Upper lobe of left lung (tissue), 6 donors: ENCODE results near the gene KCNMA1. TPM values are rescaled to one million over a fixed set of nuclear protein-coding genes. Genes with fewer than 3 reads are reported as not detected.

Experiments used
- ATAC-seq, 2 donors: fragments of 200-7000 bp; cut with Tn5 transposase; one replicate each; pipeline ENCODE4 v1.9.1; 2022; ENCODE audit warnings: mild to moderate bottlenecking in 2 of 2, moderate library complexity in 2 of 2; ENCODE audit not compliant: low FRiP score in 2 of 2
- DNase-seq, 2 donors: peaks; one replicate each; pipeline ENCODE4 v3.0.0-alpha.2; 2019 to 2020
- H3K27ac ChIP-seq, 4 donors: fragments of 200-600 bp; sonication (generic); one replicate each; pipeline ENCODE4 v1.5.1; 2016 to 2019
- H3K27me3 ChIP-seq, 4 donors: fragments of 200-600 bp; sonication (generic); one replicate each; pipeline ENCODE4 v1.5.1; 2017 to 2019
- H3K36me3 ChIP-seq, 4 donors: fragments of 200-600 bp; sonication (generic); one replicate each; pipeline ENCODE4 v1.5.1; 2016 to 2019
- H3K4me1 ChIP-seq, 4 donors: fragments of 200-600 bp; sonication (generic); one replicate each; pipeline ENCODE4 v1.5.1; 2018 to 2019
- H3K4me3 ChIP-seq, 4 donors: fragments of 200-600 bp; sonication (generic); one replicate each; pipeline ENCODE4 v1.5.1; 2017 to 2019; ENCODE audit warnings: mild to moderate bottlenecking in 2 of 4, moderate library complexity in 1 of 4
- H3K9me3 ChIP-seq, 4 donors: fragments of 200-600 bp; sonication (generic); one replicate each; pipeline ENCODE4 v1.5.1; 2018 to 2019
- EP300 ChIP-seq, 4 donors: sonication (generic); formaldehyde crosslinking; IDR thresholded peaks; one replicate each; pipeline ENCODE4 v1.5.1; 2017; ENCODE audit warnings: antibody characterized with exemption in 4 of 4, control low read depth in 2 of 4
- POLR2A ChIP-seq, 4 donors: fragments of 450-650 bp; IDR thresholded peaks; one replicate each; pipeline ENCODE4 v1.5.1; 2016 to 2017; ENCODE audit warnings: antibody characterized with exemption in 4 of 4, mild to moderate bottlenecking in 2 of 4
- POLR2AphosphoS5 ChIP-seq, 2 donors: sonication (generic); formaldehyde crosslinking; IDR thresholded peaks; one replicate each; pipeline ENCODE4 v1.5.1; 2017; ENCODE audit warnings: antibody characterized with exemption in 2 of 2
- WGBS, 2 donors: methylation state at CpG; one replicate each; pipeline ENCODE4 v1.1.5; 2017 to 2018; 5-methylcytosine and 5-hydroxymethylcytosine counted together
- total RNA-seq, 6 donors: library from RNA; depleted of rRNA in 4 of 6; stranded (reverse); fragments of >200 nt in 4 of 6; gene quantifications; one replicate each; pipeline versions ENCODE4 v1.1.0 to v1.2.1, GENCODE V29; 2016 to 2021
- TF ChIP-seq, protein P1 (sequence below), 6 experiments: fragments of 450-650 bp in 4 of 6; fragments of 200-600 bp in 2 of 6; sonication (generic) in 2 of 6; IDR thresholded peaks; one replicate each; pipeline ENCODE4 v1.5.1; 2016 to 2019; ENCODE audit warnings: antibody characterized with exemption in 6 of 6
- donor health status: DM: no; HTN: no; CAD: no; lungs with moderate emphysema.
- donor health status: DM: no; HTN: yes; CAD: no; lungs with severe emphysema.

Gene KCNMA1
- total RNA-seq, 6 donors from 2014 or later: 5.8 to 107 (median 22.0) TPM

DNA sequence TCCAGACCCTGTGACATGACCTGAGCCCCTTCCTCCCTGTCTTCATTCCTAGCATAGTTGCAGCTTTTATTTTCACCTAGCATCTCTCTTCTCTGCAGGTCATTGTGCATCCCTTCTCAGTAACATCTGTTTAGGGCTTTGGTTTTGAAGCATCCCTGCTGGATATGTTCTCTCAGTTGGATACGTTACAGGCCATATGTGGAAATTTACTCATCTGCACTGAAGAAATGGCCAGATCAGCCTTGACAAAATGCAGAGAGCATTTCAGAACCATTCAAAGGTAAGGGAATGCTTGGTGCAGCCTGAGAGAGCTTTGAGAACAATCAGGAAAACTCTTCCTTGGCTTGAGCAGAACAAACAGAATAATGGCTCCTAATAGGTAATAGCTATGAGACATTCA, 647.0 kb downstream of the KCNMA1 start:
- 100% methylated on average over 1 of the region's 1 CpG for WGBS, 2 donors
- Histone ChIP-seq H3K9me3 (no peaks in the 10 kb centered on the region), H3K27me3 (no peaks in the 10 kb centered on the region), H3K27ac (no peak overlapping the region), H3K4me3 (no peak overlapping the region), H3K36me3 (no peaks in the 10 kb centered on the region), H3K4me1 (peaks cover 0 to 9% (median 6%) of the 10 kb centered on the region in 4 donors)
- TF ChIP-seq, protein P1, sequence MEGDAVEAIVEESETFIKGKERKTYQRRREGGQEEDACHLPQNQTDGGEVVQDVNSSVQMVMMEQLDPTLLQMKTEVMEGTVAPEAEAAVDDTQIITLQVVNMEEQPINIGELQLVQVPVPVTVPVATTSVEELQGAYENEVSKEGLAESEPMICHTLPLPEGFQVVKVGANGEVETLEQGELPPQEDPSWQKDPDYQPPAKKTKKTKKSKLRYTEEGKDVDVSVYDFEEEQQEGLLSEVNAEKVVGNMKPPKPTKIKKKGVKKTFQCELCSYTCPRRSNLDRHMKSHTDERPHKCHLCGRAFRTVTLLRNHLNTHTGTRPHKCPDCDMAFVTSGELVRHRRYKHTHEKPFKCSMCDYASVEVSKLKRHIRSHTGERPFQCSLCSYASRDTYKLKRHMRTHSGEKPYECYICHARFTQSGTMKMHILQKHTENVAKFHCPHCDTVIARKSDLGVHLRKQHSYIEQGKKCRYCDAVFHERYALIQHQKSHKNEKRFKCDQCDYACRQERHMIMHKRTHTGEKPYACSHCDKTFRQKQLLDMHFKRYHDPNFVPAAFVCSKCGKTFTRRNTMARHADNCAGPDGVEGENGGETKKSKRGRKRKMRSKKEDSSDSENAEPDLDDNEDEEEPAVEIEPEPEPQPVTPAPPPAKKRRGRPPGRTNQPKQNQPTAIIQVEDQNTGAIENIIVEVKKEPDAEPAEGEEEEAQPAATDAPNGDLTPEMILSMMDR (IDR thresholded peaks at IDR 0.05): no peak
- TF ChIP-seq EP300 (IDR thresholded peaks at IDR 0.05) (no peak), POLR2A (IDR thresholded peaks at IDR 0.05) (no peak), POLR2AphosphoS5 (IDR thresholded peaks at IDR 0.05) (no peak)
- DNase-seq (no peak), ATAC-seq (no peak)

DNA sequence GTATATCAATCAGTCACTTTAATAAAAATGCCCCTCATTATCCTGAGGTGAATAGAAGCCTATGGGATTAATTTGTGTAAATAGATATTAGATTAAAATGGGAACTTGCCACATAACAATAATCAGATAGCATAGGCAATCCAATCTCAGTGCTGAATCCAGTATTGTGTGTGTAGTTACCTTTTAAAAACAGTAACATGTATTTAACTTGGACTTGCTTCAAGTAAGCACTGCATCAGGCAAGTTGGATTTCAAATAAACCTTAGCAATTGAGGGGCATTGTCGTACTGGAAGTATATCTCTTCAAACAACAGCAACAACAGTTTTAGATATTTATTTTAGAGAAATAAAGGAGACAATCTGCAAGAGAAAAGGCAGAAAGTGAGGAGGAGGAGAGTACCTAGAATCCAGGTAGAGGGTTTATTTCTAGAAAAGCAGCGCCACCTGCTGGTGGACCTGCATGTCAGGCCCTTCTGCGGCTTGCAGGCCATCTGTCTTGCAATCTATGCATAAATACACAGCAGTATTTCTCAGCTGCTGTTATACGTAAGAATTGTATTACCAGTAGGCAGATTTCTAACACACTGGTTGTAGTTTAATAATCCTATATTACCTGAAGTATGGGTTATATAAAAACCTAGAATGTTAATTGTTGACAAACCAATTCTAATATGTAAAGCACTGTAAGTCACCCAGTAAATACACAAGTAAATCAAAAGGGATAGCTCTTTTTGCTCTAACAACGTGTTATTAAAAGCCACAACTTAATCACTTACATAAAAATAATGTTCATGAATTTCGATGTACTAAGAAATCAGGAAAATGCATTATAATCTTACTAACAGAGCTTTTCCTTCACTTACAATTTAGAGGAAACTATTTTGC, 652.8 kb downstream of the KCNMA1 start:
- TF ChIP-seq POLR2A (IDR thresholded peaks at IDR 0.05): no peak
- TF ChIP-seq, protein P1 (IDR thresholded peaks at IDR 0.05): peak; percentile 52 to 91 (median 70)
- WGBS, 2 donors: 15% methylated on average over 6 of the region's 6 CpGs
- Histone ChIP-seq H3K9me3 (no peaks in the 10 kb centered on the region), H3K27ac (no peak overlapping the region), H3K4me1 (peaks cover 0 to 3% (median 0%) of the 10 kb centered on the region in 4 donors), H3K36me3 (no peaks in the 10 kb centered on the region), H3K4me3 (no peak overlapping the region), H3K27me3 (no peaks in the 10 kb centered on the region)
- DNase-seq (peak in 1 of 2 donors; percentile 78), ATAC-seq (peak in 1 of 2 donors; percentile 79)

- ATAC-seq: no peak
- 84 to 88% methylated on average over 3 of the region's 3 CpGs for WGBS, 2 donors
- no peak for TF ChIP-seq POLR2AphosphoS5 (IDR thresholded peaks at IDR 0.05)
- no peak for TF ChIP-seq EP300 (IDR thresholded peaks at IDR 0.05)
- no peak for TF ChIP-seq POLR2A (IDR thresholded peaks at IDR 0.05)
- TF ChIP-seq, protein P1 (IDR thresholded peaks at IDR 0.05): no peak
- no peak for DNase-seq
- Histone ChIP-seq H3K27ac (no peak overlapping the region), H3K4me1 (peaks cover 0 to 3% (median 0%) of the 10 kb centered on the region in 4 donors), H3K9me3 (no peaks in the 10 kb centered on the region), H3K36me3 (no peaks in the 10 kb centered on the region), H3K4me3 (no peak overlapping the region), H3K27me3 (no peaks in the 10 kb centered on the region)
These were observed 654.0 kb downstream of the KCNMA1 start for GRCh38 chr10:76983624-76984023.

DNA sequence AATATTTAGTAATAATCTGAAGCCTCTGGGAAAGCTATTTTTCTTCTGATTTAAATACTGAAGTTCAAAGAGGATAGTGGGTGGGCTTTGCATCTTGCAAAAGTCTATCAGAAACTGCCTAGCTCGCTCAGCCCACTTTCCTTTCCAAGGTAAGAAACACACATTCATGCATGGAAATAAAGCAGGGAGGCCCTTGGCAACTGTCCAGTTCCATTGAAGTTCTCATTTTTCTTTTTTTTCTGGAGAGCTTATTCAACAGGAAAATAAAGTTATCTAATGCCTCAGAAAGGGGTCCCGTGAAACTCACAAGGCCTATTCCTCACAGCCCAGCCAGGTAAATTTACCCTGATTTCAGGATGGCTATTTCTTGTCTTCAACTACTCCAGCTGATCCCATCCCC, 654.9 kb downstream of the KCNMA1 start:
- Histone ChIP-seq H3K36me3 (no peaks in the 10 kb centered on the region), H3K4me1 (peaks cover 0 to 3% (median 0%) of the 10 kb centered on the region in 4 donors), H3K9me3 (no peaks in the 10 kb centered on the region), H3K27ac (no peak overlapping the region), H3K27me3 (no peaks in the 10 kb centered on the region), H3K4me3 (no peak overlapping the region)
- WGBS, 2 donors: 73 to 78% methylated on average over 2 of the region's 2 CpGs
- no peak for ATAC-seq
- TF ChIP-seq POLR2AphosphoS5 (IDR thresholded peaks at IDR 0.05) (no peak), POLR2A (IDR thresholded peaks at IDR 0.05) (no peak), EP300 (IDR thresholded peaks at IDR 0.05) (no peak)
- TF ChIP-seq, protein P1 (IDR thresholded peaks at IDR 0.05): no peak
- DNase-seq: no peak
